Activated CD4-positive, alpha-beta T cell treated with anti-CD3 and anti-CD28 coated beads for 24 hours (primary cell): ENCODE results near the gene MAPT.
"Not testable (repeated sequence)": the region's sequence is repeated elsewhere in the genome, so short reads cannot be mapped to it uniquely, and the experiment has no call there.

ENCODE experiments used
- DNase-seq, 2 donors: peaks; one replicate each; pipeline ENCODE4 v3.0.0-alpha.2; 2020; ENCODE audit warnings: low read depth in 2 of 2

MAPT gene

GRCh38 chr17:45927247-45927646 lies 32.9 kb downstream of the MAPT start:
- DNase-seq, result no peak

DNA sequence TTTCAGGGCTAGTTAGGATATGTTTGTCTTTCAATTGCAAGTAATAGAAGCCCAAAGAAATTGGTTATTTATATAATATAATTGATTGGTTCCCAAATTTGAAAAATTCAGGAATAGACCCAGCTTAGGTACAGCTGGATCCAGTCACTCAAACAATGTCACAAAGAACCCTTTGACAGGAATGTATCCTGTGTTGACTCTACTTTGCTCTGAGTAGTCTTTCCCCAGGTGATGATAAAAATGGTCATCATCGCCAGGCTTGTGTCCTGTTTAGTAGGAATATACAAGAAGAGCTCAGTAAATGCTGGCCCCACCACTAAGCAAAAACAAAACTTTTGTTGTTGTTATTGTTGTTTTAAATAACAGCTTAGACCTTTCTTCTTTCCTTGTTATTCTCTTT lies 35.0 kb downstream of the MAPT start:
- DNase-seq, result no peak

DNA sequence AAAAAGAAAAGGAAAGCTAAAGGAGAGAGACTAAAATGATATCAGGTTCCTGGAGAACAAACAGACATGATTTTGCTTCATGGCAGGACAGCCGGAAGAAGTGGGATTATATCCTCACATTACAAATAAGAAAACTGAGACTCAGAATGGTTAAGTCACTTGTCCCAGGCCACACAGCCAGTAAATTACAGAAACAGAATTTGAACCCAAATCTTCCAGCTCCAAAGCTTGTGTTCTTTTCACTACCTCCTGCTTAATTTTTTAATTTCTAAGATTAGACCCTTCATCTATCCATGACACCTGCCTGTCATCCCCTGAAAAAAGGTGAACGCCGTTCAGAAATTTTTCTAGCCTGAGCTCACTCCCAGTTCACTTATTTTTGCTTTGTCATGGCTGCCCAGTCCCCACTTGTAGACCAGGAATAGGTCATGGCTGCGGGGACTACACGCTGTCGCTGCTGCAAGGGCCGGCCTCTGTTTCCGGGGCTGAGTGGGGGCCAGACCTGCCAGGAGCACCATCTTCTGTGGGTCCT lies 36.1 kb downstream of the MAPT start:
- no peak for DNase-seq

- DNase-seq, result no peak
These were observed 37.3 kb downstream of the MAPT start for GRCh38 chr17:45931677-45932076.

DNA sequence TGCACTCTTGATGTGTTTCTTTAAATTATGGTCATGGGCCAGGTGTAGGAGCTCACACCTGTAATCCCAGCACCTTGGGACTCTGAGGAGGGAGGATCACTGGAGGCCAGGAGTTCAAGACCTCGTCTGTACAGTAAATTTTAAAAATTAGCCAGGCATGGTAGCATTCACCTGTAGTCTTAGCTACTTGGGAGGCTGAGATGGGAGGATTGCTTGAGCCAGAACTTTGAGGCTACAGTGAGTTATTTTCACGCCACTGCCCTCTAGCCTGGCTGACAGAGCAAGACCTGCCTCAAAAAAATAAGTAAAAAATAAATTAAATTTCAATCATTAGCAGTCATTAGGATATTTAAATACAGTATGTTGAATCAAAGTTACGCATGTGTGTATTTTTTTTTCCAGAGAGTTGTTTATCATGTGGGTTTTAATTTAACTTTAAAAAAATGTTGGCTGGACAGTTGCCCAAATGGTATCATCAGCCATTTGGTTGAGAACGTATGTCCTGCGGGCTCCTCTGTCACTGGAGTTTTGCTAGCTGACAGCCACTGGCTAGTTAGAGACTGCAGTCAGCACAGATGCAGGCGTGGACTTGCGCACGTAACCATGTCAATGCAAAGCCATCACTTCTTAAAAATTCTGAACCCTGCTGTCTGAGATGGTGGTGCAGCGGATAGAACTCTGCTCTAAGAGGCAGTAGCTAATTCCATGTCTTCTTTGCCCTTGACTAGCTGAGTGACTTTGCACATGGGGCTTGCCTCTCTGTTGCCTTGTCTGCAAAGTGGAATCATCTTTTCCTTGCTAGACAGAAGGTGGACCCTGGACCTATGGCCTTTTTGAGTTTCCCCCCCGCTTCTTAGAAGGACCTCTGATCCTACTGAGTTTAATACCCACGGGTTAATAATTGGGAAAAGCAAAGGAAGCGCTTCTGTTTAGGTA lies 40.0 kb downstream of the MAPT start:
- no peak for DNase-seq

GRCh38 chr17:45935197-45935709 lies 40.9 kb downstream of the MAPT start:
- DNase-seq, result no peak

DNA sequence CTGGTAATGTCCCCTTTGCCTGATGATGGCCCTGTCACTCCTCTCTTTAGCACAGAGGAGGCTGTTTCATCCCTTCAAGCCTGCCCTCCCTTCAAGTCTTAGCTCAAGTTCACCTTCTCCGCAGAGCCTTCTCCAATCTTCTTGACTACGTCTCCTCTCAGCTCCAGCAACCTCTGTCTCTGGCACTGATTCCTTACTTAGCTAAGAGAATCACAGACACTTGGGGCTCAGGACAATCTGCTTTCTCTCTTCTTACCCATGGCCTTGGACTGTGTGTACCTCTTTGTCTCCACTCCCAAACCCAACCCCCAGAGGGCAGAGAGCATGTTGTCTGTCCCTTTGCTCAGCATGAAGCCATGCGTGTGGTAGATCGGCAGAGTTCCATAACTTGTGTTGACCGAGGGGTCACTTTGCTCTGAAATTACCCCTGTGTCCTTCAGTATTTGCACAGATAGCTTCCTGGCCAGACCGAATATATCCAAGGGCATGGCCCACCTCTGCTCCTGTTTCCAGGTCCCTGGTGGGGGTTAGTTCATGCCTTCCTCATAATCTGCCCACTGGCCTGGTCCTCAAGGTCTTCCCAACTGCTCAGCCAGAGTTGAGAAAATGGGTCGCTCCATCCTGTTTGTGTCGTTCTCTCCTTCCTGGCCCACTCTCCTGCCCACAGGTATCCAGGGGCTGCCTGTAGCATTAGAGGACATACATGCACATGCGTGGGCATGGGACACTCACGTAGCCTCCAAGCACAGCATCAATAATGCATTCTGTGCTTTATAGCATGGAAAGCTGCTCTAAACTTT lies 41.6 kb downstream of the MAPT start:
- DNase-seq, result no peak

- DNase-seq, result no peak
These were observed 42.3 kb downstream of the MAPT start for GRCh38 chr17:45936610-45937009.

GRCh38 chr17:45937186-45937585 lies 42.8 kb downstream of the MAPT start:
- DNase-seq, result not testable (repeated sequence)

GRCh38 chr17:45939395-45939794 lies 45.0 kb downstream of the MAPT start:
- DNase-seq, result no peak

GRCh38 chr17:45940293-45940692 lies 45.9 kb downstream of the MAPT start:
- DNase-seq, result no peak

DNA sequence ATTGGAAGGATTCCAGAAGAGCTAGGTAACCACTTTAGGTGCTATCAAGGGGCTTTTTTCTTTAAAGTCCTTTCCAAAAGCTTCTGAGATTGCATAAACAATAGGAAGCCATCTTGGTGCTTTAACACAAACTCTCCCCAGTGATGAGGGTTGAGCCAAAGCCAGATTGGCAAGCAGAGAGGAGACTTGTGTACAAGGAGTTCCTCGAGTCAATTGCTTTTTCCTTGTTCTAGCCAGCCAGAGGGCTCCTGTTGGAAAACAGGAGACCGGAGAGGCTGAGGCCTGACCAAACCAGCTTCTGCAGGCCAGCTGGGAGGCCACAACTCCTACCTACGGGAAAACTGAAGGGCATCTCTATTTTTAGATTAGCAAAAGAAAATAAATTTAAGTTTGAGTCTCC lies 46.5 kb downstream of the MAPT start:
- DNase-seq, result no peak

DNA sequence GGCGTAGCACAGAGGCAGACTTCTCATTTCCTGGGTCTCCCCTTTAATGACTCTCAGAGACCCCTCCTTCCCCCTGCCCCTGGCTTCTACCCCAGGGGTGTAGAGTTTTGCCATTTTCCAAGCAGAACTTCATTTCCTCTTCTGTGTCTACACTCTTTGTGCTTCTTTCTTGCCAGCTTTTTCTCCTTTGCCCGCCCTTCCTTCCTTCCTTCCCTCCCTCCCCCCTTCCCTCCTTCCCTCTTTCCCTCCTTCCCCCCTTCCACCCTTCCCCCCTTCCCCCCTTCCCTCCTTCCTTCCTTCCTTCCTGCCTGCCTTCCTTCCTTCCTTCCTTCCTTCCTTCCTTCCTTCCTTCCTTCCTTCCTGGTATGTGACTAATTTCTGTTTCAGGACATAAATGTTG lies 47.0 kb downstream of the MAPT start:
- no peak for DNase-seq

GRCh38 chr17:45942284-45942683 lies 47.9 kb downstream of the MAPT start:
- DNase-seq, result no peak

GRCh38 chr17:45946841-45947256 lies 52.5 kb downstream of the MAPT start:
- no peak for DNase-seq

DNA sequence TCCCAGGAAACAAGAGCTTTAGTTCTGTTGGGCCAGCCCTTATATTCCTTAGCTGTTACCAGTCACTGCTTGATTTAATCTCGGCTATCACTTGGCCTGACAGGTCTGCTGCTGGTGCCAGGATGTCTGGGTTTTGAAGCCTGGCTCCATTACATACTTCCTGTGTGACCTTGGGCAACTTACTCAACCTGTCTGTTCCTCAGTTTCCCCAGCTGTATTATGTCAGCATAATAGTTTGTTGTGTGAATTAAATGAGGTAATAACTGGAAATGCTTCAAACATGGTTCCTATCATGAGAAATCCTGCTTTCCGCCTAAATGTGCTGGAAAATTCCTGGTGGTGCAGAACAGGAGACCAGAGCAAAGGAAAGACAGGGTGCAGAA lies 54.1 kb downstream of the MAPT start:
- no peak for DNase-seq

GRCh38 chr17:45948881-45949624 lies 54.7 kb downstream of the MAPT start:
- DNase-seq, result peak; percentile 36 to 65

- no peak for DNase-seq
These were observed 55.5 kb downstream of the MAPT start for GRCh38 chr17:45949755-45950320.

DNA sequence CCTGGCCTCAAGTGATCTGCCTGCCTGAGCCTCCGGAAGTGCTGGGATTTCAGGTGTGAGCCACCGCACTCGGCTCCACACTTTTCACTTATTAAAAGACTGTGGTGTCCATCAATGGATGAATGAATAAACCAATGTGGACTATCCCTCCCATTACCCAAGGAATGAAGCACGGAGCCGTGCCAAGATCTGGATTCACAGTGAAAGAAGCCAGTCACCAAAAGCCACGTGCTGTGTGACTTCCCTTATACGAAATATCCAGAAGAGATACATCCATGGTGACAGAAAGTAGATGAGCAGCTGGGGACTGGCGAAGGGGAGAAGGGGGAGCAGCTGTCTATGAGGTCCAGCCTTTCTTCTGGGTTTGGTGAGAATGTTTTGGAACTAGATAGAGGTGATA lies 56.5 kb downstream of the MAPT start:
- no peak for DNase-seq

DNA sequence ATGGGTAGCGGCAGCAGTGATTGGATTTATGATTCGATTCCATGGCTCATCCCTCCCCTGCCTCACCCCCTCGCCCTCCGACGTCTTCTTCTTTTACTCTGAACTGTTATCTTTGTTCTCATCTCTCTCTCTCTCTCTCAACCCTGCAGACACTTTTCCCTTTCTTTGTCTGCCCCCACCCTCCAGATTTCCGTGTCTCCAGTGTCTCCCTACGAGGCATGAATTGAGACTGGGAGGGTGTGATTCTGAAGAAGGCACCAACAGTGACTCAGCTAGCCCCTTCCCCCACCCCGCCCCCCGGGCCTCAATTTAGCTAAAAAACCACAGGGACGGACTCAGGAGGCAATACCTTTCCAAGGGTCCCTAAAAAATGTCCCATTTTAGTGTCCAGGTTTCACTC lies 57.0 kb downstream of the MAPT start:
- DNase-seq, result no peak

DNA sequence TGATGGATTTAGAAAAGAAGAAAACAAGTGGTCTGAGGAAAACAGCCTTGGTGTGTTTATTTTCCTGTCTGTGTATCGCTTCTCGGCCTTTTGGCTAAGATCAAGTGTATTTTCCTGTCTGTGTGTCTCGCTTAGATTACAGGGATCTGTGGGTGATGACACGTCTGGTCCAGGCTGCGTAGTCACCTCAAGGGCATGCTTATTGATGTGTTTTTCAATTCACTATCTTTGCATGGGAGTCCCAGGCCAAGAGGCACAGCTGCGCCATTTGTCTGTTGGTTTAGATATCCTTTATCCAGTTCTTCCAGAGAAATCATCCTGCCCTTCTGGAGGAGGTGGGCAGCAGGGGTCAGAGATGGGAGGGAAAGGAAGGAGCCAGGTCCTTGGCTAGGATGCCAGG lies 57.6 kb downstream of the MAPT start:
- no peak for DNase-seq
